ENCODE measurements around the gene PLEKHA4. TPM values are rescaled to one million over a fixed set of nuclear protein-coding genes. Genes with fewer than 3 reads are reported as not detected.
"Not testable (repeated sequence)": the region's sequence is repeated elsewhere in the genome, so short reads cannot be mapped to it uniquely, and the experiment has no call there.

The PLEKHA4 gene
- total and polyA plus RNA-seq, 9 of the 15 experiments (the other 6 are each of a cell fraction or from before 2014, with no cell fraction given): 0.07 to 30.8 (median 11.4) TPM

GRCh38 chr19:48876043-48876981, 7.9 kb upstream of the PLEKHA4 start (continued):
- 0 out of 2 replicates have a peak, but pooled peaks have one; percentile 54 for TF ChIP-seq FOXP4 (CRISPR knock-in tag; IDR thresholded peaks at IDR 0.05; ENCODE audit: borderline replicate concordance)
- TF ChIP-seq PBX2 (CRISPR knock-in tag; IDR thresholded peaks at IDR 0.05; ENCODE audit: low read depth); TEAD4 (CRISPR knock-in tag; IDR thresholded peaks at IDR 0.05; ENCODE audit: borderline replicate concordance): not testable (repeated sequence)
- TF ChIP-seq PBX2 (tag; conservative IDR thresholded peaks at IDR 0.05; ENCODE audit: low read depth): peak; percentile 88
- peak; percentile 71 for TF ChIP-seq DACH1 (IDR thresholded peaks at IDR 0.05; ENCODE audit: partially characterized antibody)
- TF ChIP-seq ZNF586 (CRISPR knock-in tag; conservative IDR thresholded peaks at IDR 0.05): 0 out of 2 replicates have a peak, but pooled peaks have one; percentile 16
- TF ChIP-seq ELK3 (CRISPR knock-in tag; IDR thresholded peaks at IDR 0.05): peak; percentile 47; the same call in 1 of the 2 replicates
- TF ChIP-seq TEAD4 (IDR thresholded peaks at IDR 0.05; ENCODE audit: low read length): peak; percentile 82
- TF ChIP-seq RBFOX2 (IDR thresholded peaks at IDR 0.05; ENCODE audit: low read depth, low read length): 0 out of 2 replicates have a peak, but pooled peaks have one; percentile 11
- TF ChIP-seq ZNF639 (CRISPR knock-in tag; conservative IDR thresholded peaks at IDR 0.05 in 1 of 2, IDR thresholded peaks at IDR 0.05 in 1 of 2): peak in 1 of 2 experiments; percentile 20; a peak in 1 of 4 replicates
- peak; percentile 90 for TF ChIP-seq GTF2E2 (tag; IDR thresholded peaks at IDR 0.05)
- peak in 1 of 2 experiments; percentile 36; a peak in 1 of 4 replicates for TF ChIP-seq ZMIZ1 (IDR thresholded peaks at IDR 0.05; ENCODE audit: low read depth in 2 of 2, low read length in 2 of 2)
- TF ChIP-seq ELF4 (CRISPR knock-in tag; IDR thresholded peaks at IDR 0.05): peak; percentile 50; the same call in 1 of the 2 replicates
- peak; percentile 81 for TF ChIP-seq KLF16 (IDR thresholded peaks at IDR 0.05)
